ENCODE results near the gene ANKRD31.
A peak's percentile ranks its signal among the peaks of the same experiment; 100 is the strongest.

The ANKRD31 gene

GRCh38 chr5:75057561-75057960 is 179.1 kb downstream of the ANKRD31 start:
- DNase-seq: peak in 1 of 2 donors; percentile 60

DNA sequence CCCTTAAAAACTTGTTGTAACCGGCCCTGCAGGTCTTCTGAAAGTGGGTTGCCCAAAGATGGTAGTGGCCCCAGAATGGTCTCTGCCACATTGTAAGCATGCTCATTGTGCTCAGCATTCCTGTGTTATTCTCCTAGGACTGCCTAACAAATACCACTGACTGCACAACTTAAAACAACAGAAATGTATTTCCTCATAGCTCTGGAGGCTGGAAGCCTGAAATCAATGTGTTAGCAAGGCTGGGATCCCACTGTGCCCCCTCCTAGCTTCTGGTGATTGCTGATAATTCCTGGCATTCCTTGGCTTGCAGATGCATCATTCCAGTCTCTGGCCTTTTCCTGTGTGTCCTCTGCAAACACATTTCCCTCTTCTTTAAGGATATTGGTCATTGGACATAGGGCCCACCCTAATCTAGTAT is 180.9 kb downstream of the ANKRD31 start:
- DNase-seq: no peak

DNA sequence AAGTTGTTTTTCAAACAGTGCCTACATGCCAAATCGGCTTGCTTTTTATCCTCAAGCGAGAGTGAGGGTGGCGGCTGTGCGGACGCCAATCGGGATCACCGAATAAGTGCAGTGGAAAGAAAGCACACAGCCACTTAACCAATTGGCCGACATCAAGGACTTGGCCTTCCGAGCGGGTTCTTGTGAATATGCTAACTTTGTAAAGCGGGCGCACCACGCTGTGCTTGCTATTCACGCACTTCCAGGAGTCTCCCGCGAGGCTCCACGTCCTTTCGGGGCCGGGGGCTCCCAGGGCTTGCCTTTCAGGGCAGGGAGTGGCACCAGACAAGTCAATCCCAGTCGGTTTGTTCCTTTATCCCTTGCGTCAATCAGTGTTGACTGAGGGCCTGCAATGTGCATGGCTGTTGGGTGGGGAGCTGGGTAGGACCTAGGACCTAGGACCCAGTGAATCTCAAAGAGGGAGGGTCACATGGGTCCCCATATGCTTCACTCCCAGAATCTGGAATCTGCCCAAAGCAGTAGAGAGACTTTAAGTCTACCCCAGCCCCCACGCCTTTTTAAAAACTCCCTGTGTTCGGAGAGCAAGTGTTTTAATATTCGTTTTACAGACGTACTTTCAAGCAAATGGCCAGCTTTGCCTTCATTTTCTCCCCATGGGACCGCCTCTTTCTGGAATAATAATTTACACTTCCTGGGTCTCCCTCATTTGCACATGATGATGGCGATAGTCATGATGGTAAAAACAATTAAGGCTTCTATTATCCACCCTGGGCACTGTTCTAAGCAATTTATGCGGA is 182.3 kb downstream of the ANKRD31 start:
- DNase-seq: peak in 1 of 2 donors; percentile 26

DNA sequence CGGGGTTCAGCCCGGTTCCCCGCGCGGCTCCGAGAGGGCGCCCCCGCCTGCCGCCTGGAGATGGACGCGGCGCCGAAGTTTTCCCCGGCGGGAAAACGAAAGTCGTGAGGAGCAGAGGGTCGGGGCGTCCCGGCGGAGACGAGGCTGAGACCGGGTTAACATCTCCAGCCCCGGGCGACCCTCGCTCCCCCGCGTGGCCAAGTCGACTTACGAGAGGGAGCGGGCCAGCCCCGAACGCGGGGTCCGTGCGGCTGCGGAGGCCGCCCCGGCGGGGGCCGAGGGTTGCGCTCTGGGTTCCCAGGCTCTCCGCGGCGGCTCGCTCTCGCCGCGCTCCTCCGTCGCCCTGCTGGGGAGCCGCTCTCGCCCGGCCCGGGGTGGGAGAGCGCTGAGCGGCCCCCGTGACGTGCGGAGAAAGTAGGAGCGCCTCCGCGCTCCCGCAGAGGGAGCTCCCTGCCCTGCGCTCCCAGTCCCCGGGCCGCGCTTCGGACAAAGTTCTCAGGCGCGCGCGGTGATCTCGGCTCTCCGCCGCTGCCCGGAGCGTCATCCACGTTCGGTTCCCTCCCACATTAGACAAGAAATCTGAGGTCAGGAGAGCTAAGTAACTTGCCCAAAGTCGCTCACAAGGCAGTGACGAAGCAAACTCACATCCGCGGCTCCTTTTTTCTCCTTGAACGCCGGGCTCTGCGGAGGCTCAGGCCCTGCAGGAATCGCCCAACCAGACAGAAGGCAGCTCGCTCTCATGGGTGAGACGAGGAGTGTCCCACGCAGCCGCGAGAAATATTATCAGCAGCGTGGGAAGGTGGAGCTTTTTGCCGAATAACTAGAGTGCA is 183.2 kb downstream of the ANKRD31 start:
- DNase-seq: peak; percentile 60 to 65

DNA sequence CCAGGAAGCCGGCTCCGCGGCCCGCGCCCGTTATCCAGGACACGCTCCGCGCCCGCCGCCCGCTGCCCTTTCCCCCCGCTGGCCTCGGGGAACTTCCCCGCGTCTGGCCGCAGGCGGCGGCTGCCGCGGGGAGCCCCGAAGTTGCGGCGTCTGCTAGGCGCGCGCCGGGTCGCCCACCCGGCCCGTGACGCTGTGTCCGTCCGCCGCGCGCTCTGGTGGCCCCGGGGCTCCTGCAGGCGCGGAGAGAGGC is 183.7 kb downstream of the ANKRD31 start:
- DNase-seq: no peak

DNA sequence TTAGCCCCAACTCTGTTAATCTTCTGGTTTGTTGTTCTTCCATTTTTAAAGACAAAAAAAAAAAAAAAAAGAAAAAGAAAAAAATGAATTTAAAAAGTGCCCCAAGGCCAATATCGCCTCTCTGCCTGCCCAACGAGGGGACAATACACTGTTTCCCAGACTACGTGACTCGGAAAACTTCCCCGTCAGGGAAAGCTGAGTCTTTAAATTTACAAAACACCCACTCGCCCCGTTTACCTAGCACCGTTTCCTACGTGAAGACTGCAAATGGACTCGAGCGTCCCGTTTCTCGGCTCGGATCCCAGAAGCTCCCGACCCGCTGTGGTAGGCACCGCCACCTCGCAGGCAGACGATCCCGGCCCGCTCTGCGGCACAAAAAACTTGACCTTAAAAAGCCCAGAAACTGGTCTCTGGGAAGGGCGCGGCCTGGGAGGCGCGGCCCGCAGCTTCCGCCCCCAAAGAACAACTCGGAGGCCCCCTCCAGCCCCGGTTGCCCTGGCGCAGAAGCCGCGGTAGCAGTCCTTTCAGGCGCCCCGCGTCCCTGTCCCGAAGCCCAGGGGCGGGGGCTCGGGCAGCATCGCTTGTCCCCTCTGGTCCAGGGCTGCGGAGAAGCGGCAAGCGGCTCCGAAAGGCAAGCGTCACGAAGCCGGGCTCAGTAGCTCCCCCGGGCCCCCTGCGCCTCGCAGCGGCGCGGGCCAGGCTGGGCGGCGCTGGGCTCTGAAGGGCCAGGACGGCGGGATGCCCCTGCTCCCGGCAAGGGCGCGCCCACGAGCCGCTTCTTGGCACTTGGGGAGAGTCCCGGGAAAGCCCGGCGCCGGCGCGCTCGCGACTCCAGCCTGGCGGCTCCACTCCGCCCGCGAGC is 184.3 kb downstream of the ANKRD31 start, which contains the start of gene GCNT4:
Gene GCNT4, minus strand, starts transcription at position 367 of the 862 bp plus-strand sequence. CDS start 22,521 bp downstream, outside the sequence.
- DNase-seq: peak; percentile 31 to 48

DNA sequence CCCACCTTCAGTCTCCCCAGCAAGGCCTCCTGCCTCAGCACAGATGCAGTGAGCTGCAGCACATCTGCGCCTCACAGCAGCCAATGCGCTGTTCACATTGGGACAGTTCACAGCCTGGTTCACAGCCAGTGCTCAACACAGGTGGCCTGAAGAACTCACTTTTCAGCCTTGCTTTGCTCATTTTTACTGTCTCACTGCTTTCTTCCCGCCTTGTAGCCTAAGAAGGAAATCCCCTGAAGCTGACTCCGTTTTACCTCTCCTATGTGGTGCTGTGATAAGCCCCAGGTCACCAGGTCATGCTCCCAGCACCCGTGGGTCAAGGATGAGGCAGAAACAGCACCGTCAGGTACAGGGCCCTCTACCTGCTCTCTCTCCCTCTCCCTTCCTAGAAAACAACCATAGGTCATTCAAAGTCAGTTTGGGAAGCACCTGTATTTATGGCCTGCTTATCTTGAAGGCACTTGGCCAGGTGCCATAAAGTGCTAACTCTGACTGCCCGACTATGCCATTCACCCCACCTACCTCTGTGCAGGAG is 185.4 kb downstream of the ANKRD31 start:
- peak; percentile 29 to 53 for DNase-seq

DNA sequence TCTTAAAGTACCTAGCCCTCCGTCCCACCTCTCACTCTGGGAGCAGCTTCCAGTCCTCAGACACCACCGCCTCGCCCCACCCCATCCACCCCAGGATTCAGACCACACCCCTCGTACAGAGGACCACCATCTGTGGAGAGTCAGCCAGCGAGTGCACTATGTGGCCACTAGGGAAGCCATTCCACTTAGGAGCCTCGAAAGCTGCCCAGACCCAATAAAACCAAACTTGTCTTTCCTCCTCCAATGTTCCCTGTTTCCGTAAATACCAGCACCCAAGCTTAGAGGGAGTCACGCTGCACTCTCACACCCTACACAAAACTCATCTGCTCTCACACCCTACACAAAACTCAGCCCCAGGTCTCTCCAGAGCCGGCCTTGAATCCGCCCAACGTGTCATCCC is 186.3 kb downstream of the ANKRD31 start:
- no peak for DNase-seq

GRCh38 chr5:75049456-75050351 is 187.0 kb downstream of the ANKRD31 start:
- peak; percentile 72 to 74 for DNase-seq

- no peak for DNase-seq
Measured at GRCh38 chr5:75048457-75048953, 188.2 kb downstream of the ANKRD31 start.

DNA sequence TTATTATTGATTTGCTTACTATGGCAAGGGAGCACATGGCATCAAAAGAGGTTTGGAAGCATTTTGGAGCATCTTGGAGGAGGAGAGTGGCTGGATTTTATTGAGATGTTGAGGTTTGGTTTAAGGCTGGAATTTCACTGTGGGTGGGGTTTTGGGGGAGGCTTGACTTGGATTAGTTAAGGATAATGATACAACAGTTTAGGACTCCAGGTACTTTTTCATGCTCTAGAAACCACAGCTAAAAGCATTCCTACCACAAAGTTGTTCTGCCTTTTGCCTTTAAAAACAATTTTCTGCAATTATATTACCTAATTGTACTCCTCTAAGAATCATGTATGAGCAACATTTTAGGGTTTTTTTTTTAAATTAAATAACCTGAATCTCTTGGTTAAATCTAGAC is 189.3 kb downstream of the ANKRD31 start:
- no peak for DNase-seq

DNA sequence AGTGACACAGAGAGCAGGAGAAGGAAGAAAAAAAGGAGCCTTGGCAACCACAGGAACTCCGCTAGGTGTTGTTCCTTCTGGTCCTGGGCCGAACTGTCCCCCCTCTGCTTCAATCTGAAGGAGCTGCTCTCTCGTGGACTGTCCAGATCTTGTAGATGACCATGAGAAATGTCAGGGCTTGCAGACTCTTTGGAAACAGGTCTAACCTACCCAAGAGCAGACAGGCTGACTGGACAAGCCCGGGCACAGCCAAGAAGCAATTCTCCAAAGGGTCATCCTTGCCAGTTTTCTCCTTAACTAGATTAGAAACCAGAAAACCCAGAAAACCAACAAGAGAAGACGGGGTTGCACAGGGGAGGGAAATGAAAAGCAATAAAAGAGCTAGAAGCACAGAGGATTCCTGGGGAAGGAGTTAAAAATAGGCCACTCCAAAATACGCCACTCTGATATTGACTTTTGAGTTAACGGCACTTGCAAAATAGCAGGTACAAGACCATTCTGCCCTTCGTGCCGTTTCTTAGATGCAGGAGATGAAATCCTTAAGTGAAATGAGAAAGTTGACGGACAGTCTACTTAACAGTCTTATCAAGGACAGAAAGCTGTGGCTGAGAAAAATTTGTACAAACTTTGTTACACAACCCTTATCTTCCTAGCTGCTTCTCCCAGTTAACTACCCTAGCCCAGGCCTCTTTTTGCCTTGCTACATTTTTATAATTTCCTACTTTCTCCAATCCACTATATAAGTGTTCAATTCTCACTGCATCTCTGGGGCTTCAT is 190.1 kb downstream of the ANKRD31 start:
- DNase-seq: no peak

GRCh38 chr5:75045071-75045470 is 191.6 kb downstream of the ANKRD31 start:
- DNase-seq: no peak

DNA sequence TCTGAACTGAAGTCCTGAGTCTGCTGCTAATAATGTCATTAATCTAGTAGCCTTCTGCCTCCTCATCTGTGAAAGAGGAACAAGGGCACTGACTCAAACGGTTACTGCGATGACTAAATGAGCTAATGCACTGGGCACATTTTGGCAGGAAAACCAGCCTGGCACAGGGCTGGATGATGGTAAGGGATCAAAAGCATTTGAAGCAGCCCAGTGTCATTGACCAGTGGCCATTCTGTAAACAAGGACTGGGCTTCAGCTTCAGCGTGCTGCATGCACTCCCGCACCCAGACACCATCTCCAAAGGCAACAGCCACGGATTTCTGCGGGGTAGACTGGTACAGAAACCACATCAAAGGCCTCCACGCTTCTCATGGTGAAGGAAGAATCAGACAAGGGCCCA is 192.3 kb downstream of the ANKRD31 start:
- DNase-seq: no peak

DNA sequence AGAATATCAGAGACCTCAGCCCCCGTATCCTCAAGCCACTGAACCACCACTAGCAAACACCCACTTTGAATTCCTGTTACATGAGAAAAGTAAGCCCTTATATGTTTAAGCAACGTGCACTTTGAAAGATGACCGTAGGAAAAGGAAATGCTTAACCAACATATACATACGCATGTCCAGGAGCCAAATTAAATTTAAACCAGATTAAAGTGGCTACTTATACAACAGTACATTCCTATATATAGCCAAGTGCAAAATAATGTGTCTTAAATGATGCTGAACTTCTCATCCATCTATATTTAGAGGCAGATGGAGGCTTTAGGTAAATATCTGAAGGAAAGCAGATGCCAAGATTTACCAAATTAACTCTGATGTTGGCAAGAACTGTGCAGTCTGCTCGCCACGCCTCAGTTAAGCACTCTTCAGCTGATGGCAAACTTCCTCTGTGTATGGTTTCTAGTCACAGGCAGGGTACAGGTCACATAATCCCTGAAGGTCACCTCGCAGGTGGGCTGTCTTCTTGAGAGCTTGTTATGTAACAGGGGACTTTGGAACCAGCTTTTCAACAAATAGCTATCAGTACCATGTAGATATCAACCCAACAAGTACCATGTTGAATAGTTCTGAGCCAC is 192.9 kb downstream of the ANKRD31 start:
- no peak for DNase-seq

GRCh38 chr5:75042522-75042921 is 194.2 kb downstream of the ANKRD31 start:
- no peak for DNase-seq

- DNase-seq: no peak
Measured at GRCh38 chr5:75040973-75041372, 195.7 kb downstream of the ANKRD31 start.

DNA sequence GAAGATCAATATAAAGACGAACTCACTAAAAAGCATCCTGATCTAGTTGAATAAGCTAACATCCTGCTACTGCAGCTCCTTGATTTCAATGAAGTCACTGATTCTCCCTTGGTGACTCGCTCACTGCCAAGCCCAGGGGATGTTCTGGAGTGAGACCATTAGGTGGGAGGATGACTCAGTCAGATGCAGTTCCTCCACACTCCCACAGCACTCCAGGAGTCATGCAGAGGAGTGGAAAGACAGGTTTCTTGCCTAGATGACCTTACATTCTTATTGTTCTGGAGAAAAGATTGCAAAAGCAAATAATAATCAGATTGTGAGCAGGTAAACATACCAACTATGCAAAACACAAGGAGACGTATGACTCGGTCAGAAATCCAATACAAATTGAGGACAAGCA is 199.6 kb downstream of the ANKRD31 start:
- no peak for DNase-seq

DNA sequence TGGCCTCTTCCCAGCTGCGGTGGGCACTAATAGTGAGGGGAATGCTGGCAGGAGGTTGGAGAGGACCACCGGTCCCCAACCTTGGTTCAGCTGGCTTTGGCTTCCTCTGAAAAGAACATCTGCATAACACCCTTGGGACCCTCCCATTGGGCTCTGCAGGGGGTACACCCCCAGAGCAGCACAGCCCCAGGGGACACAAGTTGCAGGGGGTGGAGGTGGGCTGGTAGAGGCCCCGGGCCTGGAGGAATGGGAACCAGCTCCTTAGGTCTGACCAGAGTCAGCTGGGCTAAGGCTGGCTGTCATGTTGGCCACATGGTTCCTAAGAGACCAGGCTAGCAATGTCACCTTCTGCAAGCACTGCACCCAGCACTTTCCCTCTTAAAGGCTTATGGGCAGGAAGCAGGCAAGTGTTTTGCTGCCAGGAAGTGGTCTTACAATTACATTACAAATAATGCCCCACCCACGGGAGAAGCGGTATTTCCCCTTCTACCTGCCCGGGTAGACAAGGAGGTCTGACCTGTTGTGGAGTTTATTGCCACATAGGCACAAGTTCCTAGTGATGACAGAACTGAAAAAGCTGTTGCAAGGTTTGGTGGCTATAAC is 202.4 kb downstream of the ANKRD31 start:
- peak; percentile 46 to 60 for DNase-seq

DNA sequence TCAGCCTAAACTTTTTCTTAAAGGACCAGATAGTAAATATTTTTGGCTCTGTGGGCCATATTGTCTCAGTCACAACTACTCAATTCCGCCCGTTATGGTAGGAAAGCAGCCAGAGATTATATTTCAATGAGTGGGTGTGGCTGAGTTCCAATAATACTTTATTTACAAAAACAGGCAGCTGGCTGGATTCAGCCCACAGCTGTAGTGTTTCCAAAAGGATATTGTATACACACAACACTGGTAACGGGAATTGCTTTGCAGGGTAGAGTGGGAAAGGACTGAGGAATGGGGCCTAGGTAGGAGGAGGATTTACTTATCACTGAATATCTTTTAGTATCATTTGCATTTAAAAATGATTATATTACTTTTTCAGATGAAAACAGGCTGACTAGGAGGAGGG is 205.3 kb downstream of the ANKRD31 start:
- DNase-seq: no peak
